GM12878 (cell line): Measurements from ENCODE around the gene RORB. TPM values are rescaled to one million over a fixed set of nuclear protein-coding genes. Genes with fewer than 3 reads are reported as not detected.

Source experiments
- ATAC-seq: fragments of 200-7000 bp; cut with Tn5 transposase; 3 replicates; pipeline ENCODE4 v1.9.1; 2020; ENCODE audit warnings: mild to moderate bottlenecking, moderate library complexity
- BruUV-seq: library from RNA; stranded (reverse); fragments of 400-500 nt; replicated peaks from 2 replicates; lab custom pipeline; 2021; lab: Mats Ljungman, UMichigan
- CTCF ChIA-PET: fragments of 300-600 bp; sonication (Branson Sonifier 250); formaldehyde crosslinking; extraction: SDS; loops from one replicate; lab custom pipeline; 2021; ENCODE audit warnings: inconsistent platforms; lab: Yijun Ruan, JAX
- POLR2A ChIA-PET: fragments of 350-600 bp; formaldehyde crosslinking; extraction: SDS; loops from one replicate; lab custom pipeline; 2021; ENCODE audit warnings: inconsistent platforms; lab: Charles Lee
- RAD21 ChIA-PET: fragments of 300-600 bp; sonication (Branson Sonifier 250); formaldehyde crosslinking; loops from one replicate; lab custom pipeline; 2023; ENCODE audit warnings: antibody characterized with exemption; ENCODE audit not compliant: unreplicated experiment; lab: Charles Lee
- SMC1A ChIA-PET: fragments of 300-600 bp; sonication (Branson Sonifier 250); formaldehyde crosslinking; loops from one replicate; lab custom pipeline; 2023; ENCODE audit not compliant: unreplicated experiment, uncharacterized antibody; lab: Charles Lee
- DNase-seq: peaks from one replicate; pipeline ENCODE4 v3.0.0-alpha.2; 2011; ENCODE audit warnings: low read depth, low spot score
- FAIRE-seq: peaks from 3 replicates; lab custom pipeline; 2011; peaks lifted over from hg19 to GRCh38; lab: Jason Lieb, UNC
- H2AFZ ChIP-seq: 2 replicates; pipeline ENCODE4 v1.6.0; 2011; ENCODE audit warnings: low read depth, low read length, control low read depth; ENCODE audit not compliant: control insufficient read depth
- H3K27ac ChIP-seq: 2 replicates; pipeline ENCODE4 v1.5.1; 2011; ENCODE audit warnings: control low read depth; ENCODE audit not compliant: control insufficient read depth, insufficient read depth
- H3K27me3 ChIP-seq, 2 experiments: replicated peaks in 1 of 2; 2 replicates each; pipeline versions ENCODE4 v1.6.0 to v1.6.1; 2011; ENCODE audit warnings: low read length in 1 of 2; ENCODE audit not compliant: control insufficient read depth in 2 of 2, insufficient read depth in 2 of 2
- H3K36me3 ChIP-seq, 2 experiments: 2 replicates each; pipeline ENCODE4 v1.5.1; 2011; ENCODE audit warnings: low read length in 1 of 2; ENCODE audit not compliant: control insufficient read depth in 2 of 2, insufficient read depth in 2 of 2
- H3K4me1 ChIP-seq: 2 replicates; pipeline ENCODE4 v1.6.1; 2011; ENCODE audit warnings: mild to moderate bottlenecking, low read length, moderate library complexity, mixed read lengths; ENCODE audit not compliant: control insufficient read depth, insufficient read depth
- H3K4me2 ChIP-seq: 2 replicates; pipeline ENCODE4 v1.6.0; 2011; ENCODE audit warnings: control low read depth; ENCODE audit not compliant: control insufficient read depth, insufficient read depth
- H3K4me3 ChIP-seq: fragments of 200-600 bp; sonication (generic); 2 replicates; pipeline ENCODE4 v1.5.1; 2016
- H3K79me2 ChIP-seq: 2 replicates; pipeline ENCODE4 v1.6.0; 2011; ENCODE audit warnings: low read length; ENCODE audit not compliant: control insufficient read depth, insufficient read depth
- H3K9ac ChIP-seq: 2 replicates; pipeline ENCODE4 v1.8.0; 2011; ENCODE audit warnings: low read length, control low read depth, mixed read lengths; ENCODE audit not compliant: control insufficient read depth, insufficient read depth
- H3K9me3 ChIP-seq: replicated peaks from 3 replicates; pipeline ENCODE4 v1.5.1; 2011; ENCODE audit warnings: mild to moderate bottlenecking, low read length; ENCODE audit not compliant: control insufficient read depth, insufficient read depth
- H4K20me1 ChIP-seq: 2 replicates; pipeline ENCODE4 v1.6.0; 2011; ENCODE audit not compliant: control insufficient read depth, insufficient read depth
- RAD21 ChIP-seq: IDR thresholded peaks from 2 replicates; pipeline ENCODE4 v1.6.1; 2011; ENCODE audit warnings: mild to moderate bottlenecking, low read depth, low read length, moderate library complexity; ENCODE audit not compliant: insufficient read depth
- ZBED1 ChIP-seq: IDR thresholded peaks from 2 replicates; pipeline ENCODE4 v1.6.1; 2016; ENCODE audit warnings: borderline replicate concordance
- WGBS: methylation state at CpG from one replicate; pipeline ENCODE4 v1.1.6; 2016; ENCODE audit warnings: low lambda C conversion rate; ENCODE audit not compliant: insufficient replicate concordance, insufficient coverage; ENCODE audit errors: missing lambda C conversion rate; 5-methylcytosine and 5-hydroxymethylcytosine counted together
- in situ Hi-C: fragments of 300-500 bp; cut with MboI; formaldehyde crosslinking; loops from 9 replicates; pipeline ENCODE4 v1.14.3; 2018; ENCODE audit warnings: mixed read lengths
- intact Hi-C: fragments of 100-400 bp; cut with micrococcal nuclease; formaldehyde crosslinking; loops from one replicate; pipeline ENCODE4 v1.14.2; 2022; ENCODE audit not compliant: unreplicated experiment
- polyA plus RNA-seq, 11 experiments: library from polyadenylated mRNA; depleted of rRNA in 4 of 11; unstranded in 6 of 11; stranded (reverse) in 5 of 11; fragments of >200 nt; fragmentation: Nextera tagmentation in 4 of 11; fragmentation: Illumina TruSeq in 1 of 11; extraction: Ambion mirVana in 4 of 11; extraction: Trizol in 1 of 11; gene quantifications; 1 replicate in 1 of 11; 2 replicates in 10 of 11; pipeline versions ENCODE4 v1.2.1 to v1.2.3, GENCODE V29; 2011 to 2016; ENCODE audit warnings: inconsistent platforms in 2 of 11, missing spikeins in 2 of 11, low read depth in 1 of 11
- total RNA-seq, 4 experiments: library from RNA; depleted of rRNA in 3 of 4; stranded (reverse); fragments of >200 nt in 3 of 4; fragmentation: Illumina TruSeq in 1 of 4; extraction: Trizol in 1 of 4; gene quantifications; 2 replicates each; pipeline versions ENCODE4 v1.2.1 to v1.2.3, GENCODE V29; 2013 to 2021
- TF ChIP-seq, protein P1 (sequence below): IDR thresholded peaks from 2 replicates; pipeline ENCODE4 v1.6.1; 2011; ENCODE audit warnings: mild to moderate bottlenecking, low read depth, low read length, moderate library complexity; ENCODE audit not compliant: insufficient replicate concordance
- TF ChIP-seq, protein P2 (sequence below): IDR thresholded peaks from 2 replicates; pipeline ENCODE4 v1.6.1; 2012; ENCODE audit warnings: improper control_type of control experiment, low read depth, low read length; ENCODE audit not compliant: insufficient replicate concordance
- TF ChIP-seq, protein P3 (sequence below), 3 experiments: IDR thresholded peaks in 2 of 3; conservative IDR thresholded peaks in 1 of 3; 2 replicates each; pipeline ENCODE4 v1.5.1; 2011; ENCODE audit warnings: low read depth in 3 of 3, low read length in 3 of 3, mild to moderate bottlenecking in 3 of 3, control low read depth in 2 of 3, moderate library complexity in 2 of 3, inconsistent platforms in 1 of 3, mixed read lengths in 1 of 3; ENCODE audit not compliant: control insufficient read depth in 2 of 3, insufficient read depth in 1 of 3; ENCODE audit errors: extremely low read depth in 1 of 3

The RORB gene
- total and polyA plus RNA-seq, 10 of the 15 experiments (the other 5 are each of a cell fraction or from before 2014, with no cell fraction given): under 0.01 to 0.01 TPM; not detected in 8

DNA sequence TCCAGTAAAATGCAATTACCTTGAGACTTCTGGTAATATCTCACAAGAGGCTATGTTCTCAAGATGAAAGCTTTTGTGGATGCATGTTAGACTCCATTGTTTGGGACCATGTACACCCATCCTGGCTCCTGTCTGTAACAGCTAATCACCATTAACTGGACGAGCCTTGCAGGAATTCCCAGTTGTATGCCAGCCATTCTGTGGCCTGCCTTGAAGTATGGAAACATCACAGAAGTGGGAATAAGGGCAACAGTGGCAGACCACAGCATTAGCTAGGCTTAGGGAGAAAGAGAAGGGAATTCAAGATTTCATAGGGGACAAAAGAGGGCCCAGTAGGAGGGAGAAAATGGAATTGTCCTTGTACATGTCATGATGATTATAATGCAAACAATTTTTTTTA lies 79.0 kb downstream of the RORB start (continued):
- TF ChIP-seq, protein P1, sequence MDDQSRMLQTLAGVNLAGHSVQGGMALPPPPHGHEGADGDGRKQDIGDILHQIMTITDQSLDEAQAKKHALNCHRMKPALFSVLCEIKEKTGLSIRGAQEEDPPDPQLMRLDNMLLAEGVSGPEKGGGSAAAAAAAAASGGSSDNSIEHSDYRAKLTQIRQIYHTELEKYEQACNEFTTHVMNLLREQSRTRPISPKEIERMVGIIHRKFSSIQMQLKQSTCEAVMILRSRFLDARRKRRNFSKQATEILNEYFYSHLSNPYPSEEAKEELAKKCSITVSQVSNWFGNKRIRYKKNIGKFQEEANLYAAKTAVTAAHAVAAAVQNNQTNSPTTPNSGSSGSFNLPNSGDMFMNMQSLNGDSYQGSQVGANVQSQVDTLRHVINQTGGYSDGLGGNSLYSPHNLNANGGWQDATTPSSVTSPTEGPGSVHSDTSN: no peak
- TF ChIP-seq ZBED1: no peak

DNA sequence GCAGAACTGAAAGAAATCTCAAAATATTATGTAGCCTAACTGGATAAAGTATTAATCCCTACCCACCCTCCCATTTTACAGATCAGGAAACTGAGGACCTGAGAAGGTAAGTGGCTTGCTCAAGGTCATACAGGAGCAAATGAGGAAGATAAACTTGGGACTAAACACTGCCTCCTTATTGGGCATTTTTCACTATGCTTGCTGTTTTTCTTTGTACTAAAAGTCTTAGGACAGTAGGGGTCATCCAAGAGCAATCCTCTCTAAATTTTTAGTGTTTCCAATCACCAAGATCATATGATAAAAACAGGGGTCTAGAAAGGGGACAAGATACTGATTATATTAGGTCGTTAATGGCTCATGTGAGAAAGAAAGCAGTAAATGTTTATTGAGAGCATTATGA lies 80.8 kb downstream of the RORB start:
- peak; percentile 40; the same call in 2 of the 3 replicates for ATAC-seq
- no TSS peak for BruUV-seq
- intact Hi-C loops: loop anchor here (2.0 to 10.0 kb wide), 3 partner anchors 67 to 1373 kb away; no protein-coding TSS in a partner anchor
- Histone ChIP-seq H3K4me2 (no peak overlapping the region), H3K36me3 (no peaks in the 10 kb centered on the region), H3K79me2 (no peaks in the 10 kb centered on the region), H3K4me3 (no peak overlapping the region), H3K9ac (no peak overlapping the region), H3K27ac (no peak overlapping the region), H3K27me3 (no peaks in the 10 kb centered on the region; a peak in 1 of 4 replicates), H4K20me1 (no peaks in the 10 kb centered on the region), H3K9me3 (no peaks in the 10 kb centered on the region), H3K4me1 (peaks cover 3% of the 10 kb centered on the region; the same call in 1 of the 2 replicates), H2AFZ (no peak overlapping the region)
- in situ Hi-C loops: loop anchor here (10.0 kb wide), 1 partner anchor 893 kb away; no protein-coding TSS in a partner anchor
- POLR2A ChIA-PET: no interaction called here
- no peak for FAIRE-seq
- CTCF ChIA-PET: no interaction called here
- 0% methylated on average over 1 of the region's 1 CpG for WGBS
- SMC1A ChIA-PET: no interaction called here
- RAD21 ChIA-PET: no interaction called here
- DNase-seq: no peak
- TF ChIP-seq RAD21: peak; percentile 18; the same call in 1 of the 2 replicates
- TF ChIP-seq, protein P2, sequence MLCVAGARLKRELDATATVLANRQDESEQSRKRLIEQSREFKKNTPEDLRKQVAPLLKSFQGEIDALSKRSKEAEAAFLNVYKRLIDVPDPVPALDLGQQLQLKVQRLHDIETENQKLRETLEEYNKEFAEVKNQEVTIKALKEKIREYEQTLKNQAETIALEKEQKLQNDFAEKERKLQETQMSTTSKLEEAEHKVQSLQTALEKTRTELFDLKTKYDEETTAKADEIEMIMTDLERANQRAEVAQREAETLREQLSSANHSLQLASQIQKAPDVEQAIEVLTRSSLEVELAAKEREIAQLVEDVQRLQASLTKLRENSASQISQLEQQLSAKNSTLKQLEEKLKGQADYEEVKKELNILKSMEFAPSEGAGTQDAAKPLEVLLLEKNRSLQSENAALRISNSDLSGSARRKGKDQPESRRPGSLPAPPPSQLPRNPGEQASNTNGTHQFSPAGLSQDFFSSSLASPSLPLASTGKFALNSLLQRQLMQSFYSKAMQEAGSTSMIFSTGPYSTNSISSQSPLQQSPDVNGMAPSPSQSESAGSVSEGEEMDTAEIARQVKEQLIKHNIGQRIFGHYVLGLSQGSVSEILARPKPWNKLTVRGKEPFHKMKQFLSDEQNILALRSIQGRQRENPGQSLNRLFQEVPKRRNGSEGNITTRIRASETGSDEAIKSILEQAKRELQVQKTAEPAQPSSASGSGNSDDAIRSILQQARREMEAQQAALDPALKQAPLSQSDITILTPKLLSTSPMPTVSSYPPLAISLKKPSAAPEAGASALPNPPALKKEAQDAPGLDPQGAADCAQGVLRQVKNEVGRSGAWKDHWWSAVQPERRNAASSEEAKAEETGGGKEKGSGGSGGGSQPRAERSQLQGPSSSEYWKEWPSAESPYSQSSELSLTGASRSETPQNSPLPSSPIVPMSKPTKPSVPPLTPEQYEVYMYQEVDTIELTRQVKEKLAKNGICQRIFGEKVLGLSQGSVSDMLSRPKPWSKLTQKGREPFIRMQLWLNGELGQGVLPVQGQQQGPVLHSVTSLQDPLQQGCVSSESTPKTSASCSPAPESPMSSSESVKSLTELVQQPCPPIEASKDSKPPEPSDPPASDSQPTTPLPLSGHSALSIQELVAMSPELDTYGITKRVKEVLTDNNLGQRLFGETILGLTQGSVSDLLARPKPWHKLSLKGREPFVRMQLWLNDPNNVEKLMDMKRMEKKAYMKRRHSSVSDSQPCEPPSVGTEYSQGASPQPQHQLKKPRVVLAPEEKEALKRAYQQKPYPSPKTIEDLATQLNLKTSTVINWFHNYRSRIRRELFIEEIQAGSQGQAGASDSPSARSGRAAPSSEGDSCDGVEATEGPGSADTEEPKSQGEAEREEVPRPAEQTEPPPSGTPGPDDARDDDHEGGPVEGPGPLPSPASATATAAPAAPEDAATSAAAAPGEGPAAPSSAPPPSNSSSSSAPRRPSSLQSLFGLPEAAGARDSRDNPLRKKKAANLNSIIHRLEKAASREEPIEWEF: no peak
- TF ChIP-seq, protein P3, sequence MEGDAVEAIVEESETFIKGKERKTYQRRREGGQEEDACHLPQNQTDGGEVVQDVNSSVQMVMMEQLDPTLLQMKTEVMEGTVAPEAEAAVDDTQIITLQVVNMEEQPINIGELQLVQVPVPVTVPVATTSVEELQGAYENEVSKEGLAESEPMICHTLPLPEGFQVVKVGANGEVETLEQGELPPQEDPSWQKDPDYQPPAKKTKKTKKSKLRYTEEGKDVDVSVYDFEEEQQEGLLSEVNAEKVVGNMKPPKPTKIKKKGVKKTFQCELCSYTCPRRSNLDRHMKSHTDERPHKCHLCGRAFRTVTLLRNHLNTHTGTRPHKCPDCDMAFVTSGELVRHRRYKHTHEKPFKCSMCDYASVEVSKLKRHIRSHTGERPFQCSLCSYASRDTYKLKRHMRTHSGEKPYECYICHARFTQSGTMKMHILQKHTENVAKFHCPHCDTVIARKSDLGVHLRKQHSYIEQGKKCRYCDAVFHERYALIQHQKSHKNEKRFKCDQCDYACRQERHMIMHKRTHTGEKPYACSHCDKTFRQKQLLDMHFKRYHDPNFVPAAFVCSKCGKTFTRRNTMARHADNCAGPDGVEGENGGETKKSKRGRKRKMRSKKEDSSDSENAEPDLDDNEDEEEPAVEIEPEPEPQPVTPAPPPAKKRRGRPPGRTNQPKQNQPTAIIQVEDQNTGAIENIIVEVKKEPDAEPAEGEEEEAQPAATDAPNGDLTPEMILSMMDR (IDR thresholded peaks at IDR 0.05 in 2 of 3, conservative IDR thresholded peaks at IDR 0.05 in 1 of 3; ENCODE audit: control insufficient read depth in 2 of 3, extremely low read depth in 1 of 3, insufficient read depth in 1 of 3, low read depth in 3 of 3, low read length in 3 of 3): peak; percentile 16 to 34 (median 25); a peak in 2 of 6 replicates
